HG03457 (cell line): ENCODE results near the gene CDKL1.

Experiments used
- ATAC-seq: cut with Tn5 transposase; IDR thresholded peaks from one replicate; pipeline ENCODE4 v1.9.1; 2021; ENCODE audit warnings: moderate number of reproducible peaks; ENCODE audit not compliant: unreplicated experiment

Gene CDKL1

GRCh38 chr14:50288146-50288545 is 108.5 kb downstream of the CDKL1 start:
- ATAC-seq = no peak

- ATAC-seq = no peak
Observed at GRCh38 chr14:50285861-50286260, 110.8 kb downstream of the CDKL1 start.
